Measurements from ENCODE around the gene SLC6A18. TPM values are rescaled to one million over a fixed set of nuclear protein-coding genes. Genes with fewer than 3 reads are reported as not detected.
"Not testable (repeated sequence)": the region's sequence is repeated elsewhere in the genome, so short reads cannot be mapped to it uniquely, and the experiment has no call there.

The SLC6A18 gene
- total RNA-seq, 1 donor from 2014 or later: not detected

DNA sequence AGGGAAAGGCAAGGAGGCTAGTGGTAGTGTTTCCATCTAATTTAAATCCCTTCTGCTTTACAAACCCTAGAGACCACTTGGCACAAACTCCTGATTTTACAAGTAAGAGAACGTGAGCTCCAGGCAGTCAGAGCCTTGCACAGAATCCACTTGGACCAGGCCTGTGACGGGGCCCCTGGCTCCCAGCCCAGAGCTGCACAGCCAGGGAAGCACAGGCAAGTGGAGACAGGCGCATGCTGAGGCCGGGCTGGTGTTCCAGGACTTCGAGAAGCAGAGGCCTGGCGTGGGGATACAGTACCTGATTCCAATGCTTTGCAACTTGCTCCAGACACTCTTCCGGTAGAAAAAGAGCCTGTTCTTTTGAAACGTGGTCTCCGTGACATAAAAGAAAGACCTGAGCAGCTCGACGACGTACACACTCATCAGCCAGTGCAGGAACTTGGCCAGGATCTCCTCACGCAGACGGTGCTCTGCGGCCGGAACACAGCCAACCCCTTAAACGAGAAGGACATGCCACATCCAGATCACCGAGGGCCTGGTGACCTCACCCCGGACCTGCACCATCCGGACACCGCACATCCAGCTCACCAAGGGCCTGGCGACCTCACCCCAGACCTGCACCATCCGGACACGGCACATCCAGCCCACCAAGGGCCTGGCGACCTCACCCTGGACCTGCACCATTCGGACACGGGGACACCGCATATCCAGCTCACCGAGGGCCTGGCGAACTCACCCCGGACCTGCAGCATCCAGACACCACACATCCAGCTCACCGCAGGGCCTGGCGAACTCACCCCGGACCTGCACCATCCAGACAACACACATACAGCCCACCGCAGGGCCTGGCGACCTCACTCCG lies 57.2 kb downstream of the SLC6A18 start:
- Mint-ChIP-seq H3K9me3 (ENCODE audit: unreplicated experiment) (no peaks in the 10 kb centered on the region), H3K4me3 (ENCODE audit: unreplicated experiment) (no peak overlapping the region), H3K4me1 (ENCODE audit: low read depth, unreplicated experiment) (no peaks in the 10 kb centered on the region), H3K36me3 (ENCODE audit: low read depth, unreplicated experiment) (no peaks in the 10 kb centered on the region), H3K27ac (ENCODE audit: unreplicated experiment) (peak overlapping the region; percentile 34), H3K27me3 (ENCODE audit: low read depth, unreplicated experiment) (peaks cover 9% of the 10 kb centered on the region)
- FAIRE-seq (no peak), DNase-seq (ENCODE audit: low read depth) (no peak)
- H3K4me2 ChIP-seq (ENCODE audit: low read length): no peak overlapping the region
- no peak overlapping the region for H2AFZ ChIP-seq (ENCODE audit: low read depth, low read length)
- H4K20me1 ChIP-seq (ENCODE audit: insufficient read depth, low read length): no peaks in the 10 kb centered on the region
- no peaks in the 10 kb centered on the region for H3K36me3 ChIP-seq (ENCODE audit: insufficient read depth, low read length)
- H3K27ac ChIP-seq (ENCODE audit: low read depth, low read length): no peak overlapping the region
- H3K4me3 ChIP-seq (ENCODE audit: insufficient read depth, low read depth, low read length): no peak overlapping the region
- TF ChIP-seq EZH2 (IDR thresholded peaks at IDR 0.05; ENCODE audit: insufficient read depth, low read length): no peak
- TF ChIP-seq, protein P1, sequence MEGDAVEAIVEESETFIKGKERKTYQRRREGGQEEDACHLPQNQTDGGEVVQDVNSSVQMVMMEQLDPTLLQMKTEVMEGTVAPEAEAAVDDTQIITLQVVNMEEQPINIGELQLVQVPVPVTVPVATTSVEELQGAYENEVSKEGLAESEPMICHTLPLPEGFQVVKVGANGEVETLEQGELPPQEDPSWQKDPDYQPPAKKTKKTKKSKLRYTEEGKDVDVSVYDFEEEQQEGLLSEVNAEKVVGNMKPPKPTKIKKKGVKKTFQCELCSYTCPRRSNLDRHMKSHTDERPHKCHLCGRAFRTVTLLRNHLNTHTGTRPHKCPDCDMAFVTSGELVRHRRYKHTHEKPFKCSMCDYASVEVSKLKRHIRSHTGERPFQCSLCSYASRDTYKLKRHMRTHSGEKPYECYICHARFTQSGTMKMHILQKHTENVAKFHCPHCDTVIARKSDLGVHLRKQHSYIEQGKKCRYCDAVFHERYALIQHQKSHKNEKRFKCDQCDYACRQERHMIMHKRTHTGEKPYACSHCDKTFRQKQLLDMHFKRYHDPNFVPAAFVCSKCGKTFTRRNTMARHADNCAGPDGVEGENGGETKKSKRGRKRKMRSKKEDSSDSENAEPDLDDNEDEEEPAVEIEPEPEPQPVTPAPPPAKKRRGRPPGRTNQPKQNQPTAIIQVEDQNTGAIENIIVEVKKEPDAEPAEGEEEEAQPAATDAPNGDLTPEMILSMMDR (IDR thresholded peaks at IDR 0.05; ENCODE audit: insufficient read depth, low read depth, low read length): no peak
- H3K27me3 ChIP-seq (ENCODE audit: insufficient read depth, low read length): no peaks in the 10 kb centered on the region
- no peaks in the 10 kb centered on the region for H3K79me2 ChIP-seq (ENCODE audit: insufficient read depth, low read length)
- no peaks in the 10 kb centered on the region for H3K9me3 ChIP-seq (ENCODE audit: insufficient read depth, low read depth, low read length)
- H3K9ac ChIP-seq (ENCODE audit: low read length): no peak overlapping the region
- H3K4me1 ChIP-seq (ENCODE audit: insufficient read depth, low read length): no peaks in the 10 kb centered on the region

- not testable (repeated sequence) for H3K4me1 ChIP-seq (ENCODE audit: insufficient read depth, low read length); H3K9me3 ChIP-seq (ENCODE audit: insufficient read depth, low read depth, low read length); H3K27me3 Mint-ChIP-seq (ENCODE audit: low read depth, unreplicated experiment); H3K36me3 Mint-ChIP-seq (ENCODE audit: low read depth, unreplicated experiment); DNase-seq (ENCODE audit: low read depth); H3K27me3 ChIP-seq (ENCODE audit: insufficient read depth, low read length); H3K9ac ChIP-seq (ENCODE audit: low read length); H3K4me3 ChIP-seq (ENCODE audit: insufficient read depth, low read depth, low read length); H4K20me1 ChIP-seq (ENCODE audit: insufficient read depth, low read length); FAIRE-seq; H3K9me3 Mint-ChIP-seq (ENCODE audit: unreplicated experiment); H3K4me2 ChIP-seq (ENCODE audit: low read length); H3K27ac ChIP-seq (ENCODE audit: low read depth, low read length); H3K79me2 ChIP-seq (ENCODE audit: insufficient read depth, low read length); H3K4me3 Mint-ChIP-seq (ENCODE audit: unreplicated experiment); H3K27ac Mint-ChIP-seq (ENCODE audit: unreplicated experiment); H2AFZ ChIP-seq (ENCODE audit: low read depth, low read length); H3K4me1 Mint-ChIP-seq (ENCODE audit: low read depth, unreplicated experiment); H3K36me3 ChIP-seq (ENCODE audit: insufficient read depth, low read length)
These were observed 58.0 kb downstream of the SLC6A18 start for GRCh38 chr5:1282993-1283728.

DNA sequence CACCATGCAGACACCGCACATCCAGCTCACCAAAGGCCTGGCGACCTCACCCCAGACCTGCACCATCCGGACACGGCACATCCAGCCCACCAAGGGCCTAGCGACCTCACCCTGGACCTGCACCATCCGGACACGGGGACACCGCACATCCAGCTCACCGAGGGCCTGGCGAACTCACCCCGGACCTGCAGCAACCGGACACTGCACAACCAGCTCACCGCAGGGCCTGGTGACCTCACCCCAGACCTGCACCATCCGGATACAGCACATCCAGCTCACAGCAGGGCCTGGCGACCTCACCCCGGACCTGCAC lies 58.5 kb downstream of the SLC6A18 start:
- not testable (repeated sequence) for H3K9me3 Mint-ChIP-seq (ENCODE audit: unreplicated experiment); H4K20me1 ChIP-seq (ENCODE audit: insufficient read depth, low read length); H3K27me3 ChIP-seq (ENCODE audit: insufficient read depth, low read length); H3K4me1 Mint-ChIP-seq (ENCODE audit: low read depth, unreplicated experiment); H3K27ac ChIP-seq (ENCODE audit: low read depth, low read length); H3K4me3 Mint-ChIP-seq (ENCODE audit: unreplicated experiment); H3K36me3 Mint-ChIP-seq (ENCODE audit: low read depth, unreplicated experiment); DNase-seq (ENCODE audit: low read depth); H3K4me3 ChIP-seq (ENCODE audit: insufficient read depth, low read depth, low read length); H3K36me3 ChIP-seq (ENCODE audit: insufficient read depth, low read length); H3K9ac ChIP-seq (ENCODE audit: low read length); H3K9me3 ChIP-seq (ENCODE audit: insufficient read depth, low read depth, low read length); H3K4me2 ChIP-seq (ENCODE audit: low read length); H3K27me3 Mint-ChIP-seq (ENCODE audit: low read depth, unreplicated experiment); FAIRE-seq; H3K4me1 ChIP-seq (ENCODE audit: insufficient read depth, low read length); H3K79me2 ChIP-seq (ENCODE audit: insufficient read depth, low read length); H3K27ac Mint-ChIP-seq (ENCODE audit: unreplicated experiment); H2AFZ ChIP-seq (ENCODE audit: low read depth, low read length)

DNA sequence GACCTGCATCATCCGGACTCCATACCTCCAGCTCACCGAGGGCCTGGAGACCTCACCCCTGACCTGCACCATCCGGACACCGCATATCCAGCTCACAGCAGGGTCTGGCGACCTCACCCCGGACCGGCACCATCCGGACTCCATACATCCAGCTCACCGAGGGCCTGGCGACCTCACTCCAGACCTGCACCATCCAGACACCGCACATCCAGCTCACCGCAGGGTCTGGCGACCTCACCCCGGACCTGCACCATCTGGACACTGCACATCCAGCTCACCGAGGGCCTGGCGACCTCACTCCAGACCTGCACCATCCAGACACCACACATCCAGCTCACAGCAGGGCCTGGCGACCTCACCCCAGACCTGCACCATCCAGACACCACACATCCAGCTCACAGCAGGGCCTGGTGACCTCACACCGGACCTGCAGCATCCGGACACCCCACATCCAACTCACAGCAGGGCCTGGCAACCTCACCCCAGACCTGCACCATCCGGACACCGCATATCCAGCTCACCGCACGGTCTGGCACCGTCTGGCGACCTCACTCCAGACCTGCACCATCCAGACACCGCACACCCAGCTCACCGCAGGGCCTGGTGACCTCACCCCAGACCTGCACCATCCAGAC lies 59.3 kb downstream of the SLC6A18 start:
- H3K79me2 ChIP-seq (ENCODE audit: insufficient read depth, low read length); H3K4me1 Mint-ChIP-seq (ENCODE audit: low read depth, unreplicated experiment); H3K4me3 Mint-ChIP-seq (ENCODE audit: unreplicated experiment); H3K4me3 ChIP-seq (ENCODE audit: insufficient read depth, low read depth, low read length); H3K36me3 Mint-ChIP-seq (ENCODE audit: low read depth, unreplicated experiment); H3K27ac ChIP-seq (ENCODE audit: low read depth, low read length); H3K9me3 ChIP-seq (ENCODE audit: insufficient read depth, low read depth, low read length); H3K9me3 Mint-ChIP-seq (ENCODE audit: unreplicated experiment); H2AFZ ChIP-seq (ENCODE audit: low read depth, low read length); DNase-seq (ENCODE audit: low read depth); H3K4me2 ChIP-seq (ENCODE audit: low read length); FAIRE-seq; H4K20me1 ChIP-seq (ENCODE audit: insufficient read depth, low read length); H3K4me1 ChIP-seq (ENCODE audit: insufficient read depth, low read length); H3K27me3 Mint-ChIP-seq (ENCODE audit: low read depth, unreplicated experiment); H3K9ac ChIP-seq (ENCODE audit: low read length); H3K36me3 ChIP-seq (ENCODE audit: insufficient read depth, low read length); H3K27me3 ChIP-seq (ENCODE audit: insufficient read depth, low read length): not testable (repeated sequence)
- H3K27ac Mint-ChIP-seq (ENCODE audit: unreplicated experiment): peak overlapping the region; percentile 80
